HepG2 (cell line): Measurements from ENCODE around the gene AGAP1. TPM values are rescaled to one million over a fixed set of nuclear protein-coding genes. Genes with fewer than 3 reads are reported as not detected.

ENCODE experiments used
- ATAC-seq: fragments of 200-7000 bp; cut with Tn5 transposase; 3 replicates; pipeline ENCODE4 v1.9.1; 2020; ENCODE audit warnings: mild to moderate bottlenecking, moderate library complexity
- BruUV-seq: library from RNA; stranded (reverse); fragments of 400-500 nt; replicated peaks from 2 replicates; lab custom pipeline; 2021; lab: Mats Ljungman, UMichigan
- CTCF ChIA-PET: fragments of 300-600 bp; formaldehyde crosslinking; extraction: SDS; loops from one replicate; lab custom pipeline; 2021; ENCODE audit warnings: low total read pairs, inconsistent platforms, low intra/inter-chr PET ratio; lab: Yijun Ruan, JAX
- POLR2A ChIA-PET: fragments of 350-600 bp; sonication (Branson Sonifier 250); formaldehyde crosslinking; loops from one replicate; lab custom pipeline; 2020; ENCODE audit warnings: antibody characterized with exemption, inconsistent platforms; lab: Yijun Ruan, JAX
- DNase-seq: peaks from one replicate; pipeline ENCODE4 v3.0.0-alpha.2; 2015; ENCODE audit warnings: low spot score
- FAIRE-seq: peaks from 3 replicates; lab custom pipeline; 2011; peaks lifted over from hg19 to GRCh38; lab: Jason Lieb, UNC
- H2AFZ ChIP-seq: one replicate; pipeline ENCODE4 v1.6.1; 2011; ENCODE audit warnings: low read length, inconsistent platforms
- H3K27ac ChIP-seq: fragments of 300-600 bp; 3 replicates; pipeline ENCODE4 v1.8.0; 2011; ENCODE audit warnings: mixed run types, mild to moderate bottlenecking, mixed read lengths, low read length, inconsistent platforms; ENCODE audit not compliant: insufficient read depth; ENCODE audit errors: extremely low read length
- H3K27me3 ChIP-seq, 2 experiments: fragments of 200-600 bp in 1 of 2; 2 replicates in 1 of 2; 3 replicates in 1 of 2; pipeline versions ENCODE4 v1.6.0 to v1.8.0; 2011; ENCODE audit warnings: low read length in 2 of 2, mild to moderate bottlenecking in 2 of 2, moderate library complexity in 2 of 2, inconsistent platforms in 1 of 2; ENCODE audit not compliant: insufficient read depth in 2 of 2, control insufficient read depth in 1 of 2
- H3K36me3 ChIP-seq, 2 experiments: fragments of 200-600 bp in 1 of 2; replicated peaks in 1 of 2; 2 replicates in 1 of 2; 3 replicates in 1 of 2; pipeline versions ENCODE4 v1.5.1 to v1.8.0; 2011; ENCODE audit warnings: low read length in 2 of 2, inconsistent platforms in 1 of 2; ENCODE audit not compliant: insufficient read depth in 2 of 2, control insufficient read depth in 1 of 2
- H3K4me1 ChIP-seq: 2 replicates; pipeline ENCODE4 v1.5.1; 2012; ENCODE audit warnings: low read length, inconsistent platforms; ENCODE audit not compliant: insufficient read depth
- H3K4me2 ChIP-seq: 2 replicates; pipeline ENCODE4 v1.6.0; 2011; ENCODE audit warnings: low read depth, low read length, inconsistent platforms
- H3K4me3 ChIP-seq, 3 experiments: fragments of 200-600 bp in 1 of 3; sonication (generic), shearing (Covaris generic) in 1 of 3; replicated peaks in 1 of 3; 2 replicates each; pipeline ENCODE4 v1.5.1; 2011 to 2016; ENCODE audit warnings: low read length in 3 of 3, inconsistent platforms in 2 of 3, low read depth in 2 of 3, mild to moderate bottlenecking in 2 of 3, control low read depth in 1 of 3, mixed read lengths in 1 of 3; ENCODE audit not compliant: insufficient read depth in 1 of 3
- H3K79me2 ChIP-seq: one replicate; pipeline ENCODE4 v1.6.1; 2011; ENCODE audit warnings: low read length, inconsistent platforms; ENCODE audit not compliant: insufficient read depth
- H3K9ac ChIP-seq: 2 replicates; pipeline ENCODE4 v1.6.0; 2011; ENCODE audit warnings: mild to moderate bottlenecking, low read depth, low read length, inconsistent platforms; ENCODE audit not compliant: insufficient read depth
- H3K9me3 ChIP-seq: 2 replicates; pipeline ENCODE4 v1.5.1; 2012; ENCODE audit warnings: mild to moderate bottlenecking, low read length
- H4K20me1 ChIP-seq: 2 replicates; pipeline ENCODE4 v1.6.0; 2011; ENCODE audit warnings: inconsistent platforms, mild to moderate bottlenecking, low read length, moderate library complexity; ENCODE audit not compliant: insufficient read depth
- HCFC1 ChIP-seq: fragments of 150-350 bp; IDR thresholded peaks from 2 replicates; pipeline ENCODE4 v1.6.1; 2014; ENCODE audit warnings: low read depth, low read length
- HDAC6 ChIP-seq: fragments of 200-600 bp; sonication (generic); IDR thresholded peaks from 2 replicates; pipeline ENCODE4 v1.7.0; 2017; ENCODE audit warnings: mild to moderate bottlenecking, antibody characterized with exemption, low read length, low read depth
- RFX5 ChIP-seq: IDR thresholded peaks from 2 replicates; pipeline ENCODE4 v1.6.1; 2011; ENCODE audit warnings: low read depth, low read length, improper control_type of control experiment
- ZNF749 ChIP-seq: sonication (generic); formaldehyde crosslinking; IDR thresholded peaks from 2 replicates; pipeline ENCODE4 v1.8.0; 2022; ENCODE audit warnings: mild to moderate bottlenecking, missing genetic modification reagents, moderate library complexity, borderline replicate concordance
- ZNF850 ChIP-seq: sonication (generic); formaldehyde crosslinking; conservative IDR thresholded peaks from 2 replicates; pipeline ENCODE4 v1.9.0; 2021; ENCODE audit warnings: mild to moderate bottlenecking, missing genetic modification reagents
- ZSCAN20 ChIP-seq: sonication (generic); formaldehyde crosslinking; IDR thresholded peaks from 2 replicates; pipeline ENCODE4 v1.4.0; 2020; ENCODE audit warnings: missing genetic modification reagents, mild to moderate bottlenecking, borderline replicate concordance
- ZSCAN21 ChIP-seq: sonication (generic); formaldehyde crosslinking; IDR thresholded peaks from 2 replicates; pipeline ENCODE4 v1.8.0; 2022; ENCODE audit warnings: mild to moderate bottlenecking, missing genetic modification reagents, moderate library complexity, borderline replicate concordance
- WGBS: methylation state at CpG from one replicate; pipeline ENCODE4 v1.1.6; 2017; ENCODE audit warnings: low lambda C conversion rate; 5-methylcytosine and 5-hydroxymethylcytosine counted together
- in situ Hi-C: cut with HindIII; loops from 2 replicates; pipeline ENCODE4 v1.10.0; 2017; ENCODE audit warnings: low pct_unique_long_range_greater_than_20kb; ENCODE audit not compliant: extremely low pct_ligation_motif_present
- intact Hi-C: fragments of 100-400 bp; cut with micrococcal nuclease; formaldehyde crosslinking; loops from one replicate; pipeline ENCODE4 v1.10.0; 2022; ENCODE audit not compliant: unreplicated experiment
- polyA plus RNA-seq, 8 experiments: library from polyadenylated mRNA; depleted of rRNA in 3 of 8; stranded (reverse) in 7 of 8; unstranded in 1 of 8; fragments of >200 nt; fragmentation: Illumina TruSeq in 4 of 8; extraction: Trizol in 4 of 8; gene quantifications; 2 replicates each; pipeline versions ENCODE4 v1.2.1 to v1.2.3, GENCODE V29; 2011 to 2016; ENCODE audit warnings: low read depth in 4 of 8, missing spikeins in 1 of 8, mixed read lengths in 1 of 8; ENCODE audit not compliant: insufficient read depth in 1 of 8
- total RNA-seq, 5 experiments: library from RNA; depleted of rRNA; stranded (reverse); fragments of >200 nt; fragmentation: Illumina TruSeq; extraction: Trizol; gene quantifications; 2 replicates each; pipeline ENCODE4 v1.2.3, GENCODE V29; 2016; ENCODE audit warnings: low read depth in 1 of 5
- TF ChIP-seq, protein P1 (sequence below): fragments of 450-650 bp; IDR thresholded peaks from 2 replicates; pipeline ENCODE4 v1.6.1; 2016
- TF ChIP-seq, protein P2 (sequence below): sonication (generic); formaldehyde crosslinking; IDR thresholded peaks from 2 replicates; pipeline ENCODE4 v1.8.0; 2022; ENCODE audit warnings: missing genetic modification reagents, mild to moderate bottlenecking, borderline replicate concordance
- TF ChIP-seq, protein P3 (sequence below): sonication (generic); formaldehyde crosslinking; IDR thresholded peaks from 2 replicates; pipeline ENCODE4 v1.4.0; 2020; ENCODE audit warnings: mild to moderate bottlenecking, missing genetic modification reagents
- TF ChIP-seq, protein P4 (sequence below): IDR thresholded peaks from 2 replicates; pipeline ENCODE4 v1.6.1; 2016; ENCODE audit warnings: missing compliant biosample characterization, missing genetic modification reagents, borderline replicate concordance
- TF ChIP-seq, protein P5 (sequence below): sonication (generic); formaldehyde crosslinking; IDR thresholded peaks from 2 replicates; pipeline ENCODE4 v1.5.0; 2020; ENCODE audit warnings: missing genetic modification reagents
- TF ChIP-seq, protein P6 (sequence below): sonication (generic); formaldehyde crosslinking; IDR thresholded peaks from 2 replicates; pipeline ENCODE4 v1.5.1; 2020; ENCODE audit warnings: mild to moderate bottlenecking, missing genetic modification reagents, moderate library complexity
- TF ChIP-seq, protein P7 (sequence below): sonication (generic); formaldehyde crosslinking; IDR thresholded peaks from 2 replicates; pipeline ENCODE4 v1.5.0; 2020; ENCODE audit warnings: missing genetic modification reagents, mild to moderate bottlenecking, borderline replicate concordance

The AGAP1 gene
- total and polyA plus RNA-seq, 2 of the 13 experiments (the other 11 are each of a cell fraction or from before 2014, with no cell fraction given) = 21.2 to 32.7 TPM

DNA sequence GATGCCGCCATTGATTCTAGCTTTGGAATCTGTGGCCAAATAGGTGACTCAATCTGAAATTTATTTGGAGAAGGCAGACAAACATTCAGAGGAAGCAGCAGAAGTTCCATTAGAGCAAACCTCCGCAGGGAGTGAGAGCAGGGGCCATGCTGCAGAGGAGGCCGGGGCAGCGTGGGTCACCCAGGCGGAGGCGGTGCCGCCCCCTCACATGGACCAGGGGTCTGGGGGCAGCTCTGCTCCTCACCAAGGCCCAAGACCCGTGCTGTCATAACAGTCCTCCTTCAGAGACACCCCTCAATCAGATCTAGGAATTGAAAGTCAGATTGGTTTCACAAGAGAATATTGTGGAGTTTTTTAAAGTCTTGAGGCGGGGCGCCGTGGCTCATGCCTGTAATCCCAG is 582.0 kb downstream of the AGAP1 start:
- 96% methylated on average over 11 of the region's 11 CpGs for WGBS
- Histone ChIP-seq H3K4me1 (peaks cover 13% of the 10 kb centered on the region), H3K79me2 (no peaks in the 10 kb centered on the region), H3K4me2 (no peak overlapping the region), H2AFZ (no peak overlapping the region), H3K4me3 (no peak overlapping the region), H3K9ac (no peak overlapping the region), H3K36me3 (0 out of 5 replicates have a peak, but pooled peaks cover 0 to 4% of the 10 kb centered on the region in 2 experiments), H3K27ac (no peak overlapping the region), H4K20me1 (no peaks in the 10 kb centered on the region), H3K9me3 (no peaks in the 10 kb centered on the region), H3K27me3 (no peaks in the 10 kb centered on the region)
- FAIRE-seq (no peak), DNase-seq (peak; percentile 15), ATAC-seq (no peak)
- BruUV-seq = no TSS peak
- intact Hi-C loops (no loop called here), in situ Hi-C loops (no loop called here)
- ChIA-PET CTCF (no interaction called here), POLR2A (no interaction called here)
- no peak for TF ChIP-seq ZNF850 (CRISPR knock-in tag)
- TF ChIP-seq, protein P1, sequence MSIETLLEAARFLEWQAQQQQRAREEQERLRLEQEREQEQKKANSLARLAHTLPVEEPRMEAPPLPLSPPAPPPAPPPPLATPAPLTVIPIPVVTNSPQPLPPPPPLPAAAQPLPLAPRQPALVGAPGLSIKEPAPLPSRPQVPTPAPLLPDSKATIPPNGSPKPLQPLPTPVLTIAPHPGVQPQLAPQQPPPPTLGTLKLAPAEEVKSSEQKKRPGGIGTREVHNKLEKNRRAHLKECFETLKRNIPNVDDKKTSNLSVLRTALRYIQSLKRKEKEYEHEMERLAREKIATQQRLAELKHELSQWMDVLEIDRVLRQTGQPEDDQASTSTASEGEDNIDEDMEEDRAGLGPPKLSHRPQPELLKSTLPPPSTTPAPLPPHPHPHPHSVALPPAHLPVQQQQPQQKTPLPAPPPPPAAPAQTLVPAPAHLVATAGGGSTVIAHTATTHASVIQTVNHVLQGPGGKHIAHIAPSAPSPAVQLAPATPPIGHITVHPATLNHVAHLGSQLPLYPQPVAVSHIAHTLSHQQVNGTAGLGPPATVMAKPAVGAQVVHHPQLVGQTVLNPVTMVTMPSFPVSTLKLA = no peak
- TF ChIP-seq, protein P2, sequence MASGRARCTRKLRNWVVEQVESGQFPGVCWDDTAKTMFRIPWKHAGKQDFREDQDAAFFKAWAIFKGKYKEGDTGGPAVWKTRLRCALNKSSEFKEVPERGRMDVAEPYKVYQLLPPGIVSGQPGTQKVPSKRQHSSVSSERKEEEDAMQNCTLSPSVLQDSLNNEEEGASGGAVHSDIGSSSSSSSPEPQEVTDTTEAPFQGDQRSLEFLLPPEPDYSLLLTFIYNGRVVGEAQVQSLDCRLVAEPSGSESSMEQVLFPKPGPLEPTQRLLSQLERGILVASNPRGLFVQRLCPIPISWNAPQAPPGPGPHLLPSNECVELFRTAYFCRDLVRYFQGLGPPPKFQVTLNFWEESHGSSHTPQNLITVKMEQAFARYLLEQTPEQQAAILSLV (CRISPR knock-in tag) = no peak
- TF ChIP-seq ZNF749 = no peak
- TF ChIP-seq RFX5 = no peak
- no peak for TF ChIP-seq ZSCAN20
- TF ChIP-seq, protein P3, sequence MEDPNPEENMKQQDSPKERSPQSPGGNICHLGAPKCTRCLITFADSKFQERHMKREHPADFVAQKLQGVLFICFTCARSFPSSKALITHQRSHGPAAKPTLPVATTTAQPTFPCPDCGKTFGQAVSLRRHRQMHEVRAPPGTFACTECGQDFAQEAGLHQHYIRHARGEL = no peak
- no peak for TF ChIP-seq ZSCAN21 (CRISPR knock-in tag)
- TF ChIP-seq, protein P4, sequence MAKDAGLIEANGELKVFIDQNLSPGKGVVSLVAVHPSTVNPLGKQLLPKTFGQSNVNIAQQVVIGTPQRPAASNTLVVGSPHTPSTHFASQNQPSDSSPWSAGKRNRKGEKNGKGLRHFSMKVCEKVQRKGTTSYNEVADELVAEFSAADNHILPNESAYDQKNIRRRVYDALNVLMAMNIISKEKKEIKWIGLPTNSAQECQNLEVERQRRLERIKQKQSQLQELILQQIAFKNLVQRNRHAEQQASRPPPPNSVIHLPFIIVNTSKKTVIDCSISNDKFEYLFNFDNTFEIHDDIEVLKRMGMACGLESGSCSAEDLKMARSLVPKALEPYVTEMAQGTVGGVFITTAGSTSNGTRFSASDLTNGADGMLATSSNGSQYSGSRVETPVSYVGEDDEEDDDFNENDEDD = no peak
- TF ChIP-seq HCFC1 = no peak
- TF ChIP-seq, protein P5, sequence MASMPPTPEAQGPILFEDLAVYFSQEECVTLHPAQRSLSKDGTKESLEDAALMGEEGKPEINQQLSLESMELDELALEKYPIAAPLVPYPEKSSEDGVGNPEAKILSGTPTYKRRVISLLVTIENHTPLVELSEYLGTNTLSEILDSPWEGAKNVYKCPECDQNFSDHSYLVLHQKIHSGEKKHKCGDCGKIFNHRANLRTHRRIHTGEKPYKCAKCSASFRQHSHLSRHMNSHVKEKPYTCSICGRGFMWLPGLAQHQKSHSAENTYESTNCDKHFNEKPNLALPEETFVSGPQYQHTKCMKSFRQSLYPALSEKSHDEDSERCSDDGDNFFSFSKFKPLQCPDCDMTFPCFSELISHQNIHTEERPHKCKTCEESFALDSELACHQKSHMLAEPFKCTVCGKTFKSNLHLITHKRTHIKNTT (CRISPR knock-in tag) = no peak
- TF ChIP-seq, protein P6, sequence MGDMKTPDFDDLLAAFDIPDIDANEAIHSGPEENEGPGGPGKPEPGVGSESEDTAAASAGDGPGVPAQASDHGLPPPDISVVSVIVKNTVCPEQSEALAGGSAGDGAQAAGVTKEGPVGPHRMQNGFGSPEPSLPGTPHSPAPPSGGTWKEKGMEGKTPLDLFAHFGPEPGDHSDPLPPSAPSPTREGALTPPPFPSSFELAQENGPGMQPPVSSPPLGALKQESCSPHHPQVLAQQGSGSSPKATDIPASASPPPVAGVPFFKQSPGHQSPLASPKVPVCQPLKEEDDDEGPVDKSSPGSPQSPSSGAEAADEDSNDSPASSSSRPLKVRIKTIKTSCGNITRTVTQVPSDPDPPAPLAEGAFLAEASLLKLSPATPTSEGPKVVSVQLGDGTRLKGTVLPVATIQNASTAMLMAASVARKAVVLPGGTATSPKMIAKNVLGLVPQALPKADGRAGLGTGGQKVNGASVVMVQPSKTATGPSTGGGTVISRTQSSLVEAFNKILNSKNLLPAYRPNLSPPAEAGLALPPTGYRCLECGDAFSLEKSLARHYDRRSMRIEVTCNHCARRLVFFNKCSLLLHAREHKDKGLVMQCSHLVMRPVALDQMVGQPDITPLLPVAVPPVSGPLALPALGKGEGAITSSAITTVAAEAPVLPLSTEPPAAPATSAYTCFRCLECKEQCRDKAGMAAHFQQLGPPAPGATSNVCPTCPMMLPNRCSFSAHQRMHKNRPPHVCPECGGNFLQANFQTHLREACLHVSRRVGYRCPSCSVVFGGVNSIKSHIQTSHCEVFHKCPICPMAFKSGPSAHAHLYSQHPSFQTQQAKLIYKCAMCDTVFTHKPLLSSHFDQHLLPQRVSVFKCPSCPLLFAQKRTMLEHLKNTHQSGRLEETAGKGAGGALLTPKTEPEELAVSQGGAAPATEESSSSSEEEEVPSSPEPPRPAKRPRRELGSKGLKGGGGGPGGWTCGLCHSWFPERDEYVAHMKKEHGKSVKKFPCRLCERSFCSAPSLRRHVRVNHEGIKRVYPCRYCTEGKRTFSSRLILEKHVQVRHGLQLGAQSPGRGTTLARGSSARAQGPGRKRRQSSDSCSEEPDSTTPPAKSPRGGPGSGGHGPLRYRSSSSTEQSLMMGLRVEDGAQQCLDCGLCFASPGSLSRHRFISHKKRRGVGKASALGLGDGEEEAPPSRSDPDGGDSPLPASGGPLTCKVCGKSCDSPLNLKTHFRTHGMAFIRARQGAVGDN = no peak
- TF ChIP-seq, protein P7, sequence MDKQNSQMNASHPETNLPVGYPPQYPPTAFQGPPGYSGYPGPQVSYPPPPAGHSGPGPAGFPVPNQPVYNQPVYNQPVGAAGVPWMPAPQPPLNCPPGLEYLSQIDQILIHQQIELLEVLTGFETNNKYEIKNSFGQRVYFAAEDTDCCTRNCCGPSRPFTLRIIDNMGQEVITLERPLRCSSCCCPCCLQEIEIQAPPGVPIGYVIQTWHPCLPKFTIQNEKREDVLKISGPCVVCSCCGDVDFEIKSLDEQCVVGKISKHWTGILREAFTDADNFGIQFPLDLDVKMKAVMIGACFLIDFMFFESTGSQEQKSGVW (CRISPR knock-in tag) = no peak
- no peak for TF ChIP-seq HDAC6
